Gastrocnemius medialis (tissue), 4 donors: ENCODE measurements around the gene NUB1. TPM values are rescaled to one million over a fixed set of nuclear protein-coding genes. Genes with fewer than 3 reads are reported as not detected.

Experiments
- ATAC-seq, 2 donors: fragments of 150-250 bp; one replicate each; pipeline ENCODE4 v1.9.1; 2016
- DNase-seq, 2 donors: peaks; one replicate each; pipeline ENCODE4 v3.0.0-alpha.2; 2019
- H3K27ac ChIP-seq, 4 donors: fragments of 200-600 bp; sonication (generic); 1 replicate in 1 of 4; 2 replicates in 3 of 4; pipeline ENCODE4 v1.5.1; 2016 to 2018; ENCODE audit warnings: mild to moderate bottlenecking in 2 of 4, moderate library complexity in 1 of 4
- H3K27me3 ChIP-seq, 3 donors: fragments of 200-600 bp; sonication (generic) in 2 of 3; 1 replicate in 1 of 3; 2 replicates in 2 of 3; pipeline versions ENCODE4 v1.5.1 to v1.6.0; 2016 to 2019; ENCODE audit warnings: mild to moderate bottlenecking in 1 of 3, moderate library complexity in 1 of 3
- H3K36me3 ChIP-seq, 2 donors: fragments of 200-600 bp; sonication (generic) in 1 of 2; one replicate each; pipeline ENCODE4 v1.5.1; 2017 to 2018
- H3K4me1 ChIP-seq, 2 donors: fragments of 200-600 bp; sonication (generic) in 1 of 2; one replicate each; pipeline ENCODE4 v1.5.1; 2016 to 2017; ENCODE audit warnings: mild to moderate bottlenecking in 2 of 2
- H3K4me3 ChIP-seq, 4 donors: fragments of 200-600 bp; sonication (generic) in 3 of 4; 1 replicate in 1 of 4; 2 replicates in 3 of 4; pipeline ENCODE4 v1.5.1; 2016 to 2019; ENCODE audit warnings: mild to moderate bottlenecking in 2 of 4
- H3K9me3 ChIP-seq, 3 donors: fragments of 200-600 bp; sonication (generic) in 2 of 3; 1 replicate in 1 of 3; 2 replicates in 2 of 3; pipeline ENCODE4 v1.5.1; 2016 to 2019
- POLR2A ChIP-seq, 2 donors: fragments of 450-650 bp; IDR thresholded peaks; one replicate each; pipeline ENCODE4 v1.6.1; 2017; ENCODE audit warnings: antibody characterized with exemption in 2 of 2, mild to moderate bottlenecking in 2 of 2, moderate library complexity in 2 of 2
- in situ Hi-C, 4 donors: fragments of 200-750 bp; cut with MboI; loops; one replicate each; pipeline versions ENCODE4 v1.15.0 to v1.8.0; 2017; ENCODE audit warnings: low sequenced_read_pairs in 4 of 4
- intact Hi-C: fragments of 100-400 bp; cut with DNase I; formaldehyde crosslinking; loops from one replicate; pipeline ENCODE4 v1.15.1; 2023; ENCODE audit warnings: low total_unique reads
- total RNA-seq, 4 donors: library from RNA; depleted of rRNA; stranded (reverse); fragments of >200 nt; gene quantifications; one replicate each; pipeline versions ENCODE4 v1.1.0 to v1.2.3, GENCODE V29; 2016
- TF ChIP-seq, protein P1 (sequence below), 5 experiments: fragments of 450-650 bp in 3 of 5; fragments of 200-600 bp in 2 of 5; sonication (generic) in 2 of 5; IDR thresholded peaks in 4 of 5; conservative IDR thresholded peaks in 1 of 5; 1 replicate in 4 of 5; 2 replicates in 1 of 5; pipeline ENCODE4 v1.5.1; 2016 to 2019; ENCODE audit warnings: antibody characterized with exemption in 5 of 5, mild to moderate bottlenecking in 3 of 5, moderate library complexity in 3 of 5

NUB1 gene
- total RNA-seq, 4 donors from 2014 or later, result 45.3 to 59.0 (median 49.7) TPM

DNA sequence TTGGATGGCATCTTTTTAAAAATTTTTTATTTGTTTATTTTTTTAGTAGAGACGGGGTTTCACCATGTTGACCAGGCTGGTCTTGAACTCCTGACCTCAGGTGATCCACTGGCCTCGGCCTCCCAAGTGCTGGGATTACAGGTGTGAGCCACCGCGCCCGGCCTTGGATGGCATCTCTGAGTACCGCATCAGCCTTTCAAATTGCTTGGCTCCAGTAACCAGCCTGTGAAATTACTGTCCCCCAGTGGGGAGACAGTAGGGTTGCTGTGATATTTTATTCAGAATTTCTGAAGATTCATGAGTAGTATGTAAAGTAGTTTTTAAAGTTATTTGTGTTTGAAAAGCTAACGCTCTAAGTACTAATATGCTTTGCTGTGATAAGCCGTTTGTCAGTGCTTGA, 1.2 kb downstream of the NUB1 start:
- ATAC-seq (no peak), DNase-seq (no peak)
- H3K27me3 ChIP-seq, result no peaks in the 10 kb centered on the region
- H3K27ac ChIP-seq, result peak overlapping the region in 2 of 4 donors; percentile 89 to 90
- H3K4me3 ChIP-seq, result peak overlapping the region; percentile 72 to 77 (median 74)
- in situ Hi-C loops (no loop called here), intact Hi-C loops (loop anchor here (5.0 kb wide), 3 partner anchors 91 to 179 kb away; partner anchors contain the start of gene ABCF2)
- TF ChIP-seq POLR2A (IDR thresholded peaks at IDR 0.05), result no peak
- no peaks in the 10 kb centered on the region for H3K9me3 ChIP-seq
- H3K36me3 ChIP-seq, result peaks cover 0 to 27% of the 10 kb centered on the region in 2 donors
- peaks cover 12 to 20% of the 10 kb centered on the region in 2 donors for H3K4me1 ChIP-seq

DNA sequence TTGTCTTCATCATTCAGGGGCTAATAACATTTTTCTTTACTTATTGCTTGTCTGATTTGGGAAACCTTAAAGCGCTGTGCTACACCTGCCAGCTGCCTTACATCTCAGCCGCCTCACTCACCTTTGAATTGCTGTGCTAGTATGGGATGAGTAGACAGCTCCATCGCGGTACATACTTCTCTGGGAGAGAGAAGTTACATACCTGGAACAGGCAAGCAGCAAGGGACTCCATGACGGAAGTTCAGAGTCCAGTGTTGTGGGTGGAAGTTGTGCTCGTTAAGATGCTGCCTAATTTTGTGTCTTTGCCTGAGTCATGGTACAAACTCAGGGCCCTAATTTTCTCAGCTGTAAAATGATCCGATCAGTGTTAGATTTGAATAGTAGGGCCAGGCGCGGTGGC, 1.9 kb downstream of the NUB1 start:
- Histone ChIP-seq H3K9me3 (no peaks in the 10 kb centered on the region), H3K27me3 (no peaks in the 10 kb centered on the region), H3K4me3 (no peak overlapping the region), H3K27ac (no peak overlapping the region), H3K4me1 (peaks cover 12 to 20% of the 10 kb centered on the region in 2 donors), H3K36me3 (peaks cover 0 to 27% of the 10 kb centered on the region in 2 donors)
- in situ Hi-C loops, result no loop called here
- intact Hi-C loops, result loop anchor here (5.0 kb wide), 3 partner anchors 91 to 179 kb away; partner anchors contain the start of gene ABCF2
- TF ChIP-seq POLR2A (IDR thresholded peaks at IDR 0.05), result no peak
- TF ChIP-seq, protein P1, sequence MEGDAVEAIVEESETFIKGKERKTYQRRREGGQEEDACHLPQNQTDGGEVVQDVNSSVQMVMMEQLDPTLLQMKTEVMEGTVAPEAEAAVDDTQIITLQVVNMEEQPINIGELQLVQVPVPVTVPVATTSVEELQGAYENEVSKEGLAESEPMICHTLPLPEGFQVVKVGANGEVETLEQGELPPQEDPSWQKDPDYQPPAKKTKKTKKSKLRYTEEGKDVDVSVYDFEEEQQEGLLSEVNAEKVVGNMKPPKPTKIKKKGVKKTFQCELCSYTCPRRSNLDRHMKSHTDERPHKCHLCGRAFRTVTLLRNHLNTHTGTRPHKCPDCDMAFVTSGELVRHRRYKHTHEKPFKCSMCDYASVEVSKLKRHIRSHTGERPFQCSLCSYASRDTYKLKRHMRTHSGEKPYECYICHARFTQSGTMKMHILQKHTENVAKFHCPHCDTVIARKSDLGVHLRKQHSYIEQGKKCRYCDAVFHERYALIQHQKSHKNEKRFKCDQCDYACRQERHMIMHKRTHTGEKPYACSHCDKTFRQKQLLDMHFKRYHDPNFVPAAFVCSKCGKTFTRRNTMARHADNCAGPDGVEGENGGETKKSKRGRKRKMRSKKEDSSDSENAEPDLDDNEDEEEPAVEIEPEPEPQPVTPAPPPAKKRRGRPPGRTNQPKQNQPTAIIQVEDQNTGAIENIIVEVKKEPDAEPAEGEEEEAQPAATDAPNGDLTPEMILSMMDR (IDR thresholded peaks at IDR 0.05 in 4 of 5, conservative IDR thresholded peaks at IDR 0.05 in 1 of 5), result no peak
- no peak for DNase-seq
- ATAC-seq, result no peak

DNA sequence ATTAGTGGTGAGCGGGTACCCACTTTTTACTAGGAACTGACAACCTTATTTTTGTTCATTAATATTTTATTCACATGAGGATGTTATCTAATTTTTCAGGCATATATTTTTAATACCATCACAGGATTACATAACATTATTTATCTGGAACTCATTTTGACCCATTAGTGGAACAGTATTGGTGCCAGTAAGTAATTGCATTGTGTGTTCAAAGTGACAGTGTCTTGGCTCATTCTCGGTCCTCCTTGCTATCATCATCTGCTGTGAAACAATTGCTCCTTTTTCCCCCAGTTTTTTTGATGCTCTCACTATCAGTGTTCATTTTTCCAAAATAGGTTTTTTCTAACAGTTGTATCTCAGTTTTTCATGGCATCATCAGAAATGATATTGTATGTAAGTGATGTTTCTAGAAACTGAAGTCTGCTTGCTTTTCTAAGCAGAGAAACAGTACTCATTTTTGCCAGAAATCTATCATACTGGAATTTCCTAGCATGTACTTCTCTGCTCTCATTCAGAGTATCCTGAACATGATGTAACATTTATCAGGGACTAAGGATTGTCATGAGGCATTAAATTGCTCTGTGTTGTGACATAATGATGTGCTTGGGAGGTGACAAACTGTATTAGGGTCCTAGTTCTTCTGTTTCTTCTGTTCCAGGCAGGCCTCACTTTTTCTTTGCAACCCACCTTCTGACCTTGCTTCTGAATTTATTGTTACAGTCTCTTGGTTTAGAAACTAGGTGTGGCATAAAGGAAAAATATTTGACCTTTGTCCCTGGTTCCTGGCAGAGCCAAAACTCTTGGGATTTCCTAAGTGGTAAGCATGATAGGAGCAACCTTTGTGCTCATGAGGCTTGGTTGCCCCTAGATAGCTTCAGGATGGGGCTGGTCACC, 4.2 kb downstream of the NUB1 start:
- DNase-seq (no peak), ATAC-seq (no peak)
- in situ Hi-C loops, result no loop called here
- TF ChIP-seq POLR2A (IDR thresholded peaks at IDR 0.05), result no peak
- TF ChIP-seq, protein P1 (IDR thresholded peaks at IDR 0.05 in 4 of 5, conservative IDR thresholded peaks at IDR 0.05 in 1 of 5), result no peak
- intact Hi-C loops, result no loop called here
- peaks cover 21 to 23% of the 10 kb centered on the region in 2 donors for H3K4me1 ChIP-seq
- no peaks in the 10 kb centered on the region for H3K9me3 ChIP-seq
- no peaks in the 10 kb centered on the region for H3K27me3 ChIP-seq
- H3K27ac ChIP-seq, result peak overlapping the region in 1 of 4 donors; percentile 19
- H3K4me3 ChIP-seq, result no peak overlapping the region
- peaks cover 0 to 37% of the 10 kb centered on the region in 2 donors for H3K36me3 ChIP-seq

DNA sequence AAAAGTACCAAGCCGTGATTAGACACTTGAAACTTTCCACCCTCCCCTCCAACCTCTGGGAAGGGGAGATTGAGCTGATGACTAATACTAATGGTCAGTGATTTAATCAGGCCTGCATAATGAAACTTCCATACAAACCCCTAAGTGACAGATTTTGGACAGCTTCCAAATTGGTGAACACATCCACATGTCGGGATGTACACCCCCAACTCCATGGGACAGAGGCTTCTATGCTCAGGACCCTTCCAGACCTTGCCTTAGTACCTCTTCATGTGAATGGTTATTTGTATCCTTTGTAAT, 4.8 kb downstream of the NUB1 start:
- intact Hi-C loops, result no loop called here
- Histone ChIP-seq H3K4me1 (peaks cover 19 to 21% of the 10 kb centered on the region in 2 donors), H3K4me3 (no peak overlapping the region), H3K9me3 (no peaks in the 10 kb centered on the region), H3K27me3 (no peaks in the 10 kb centered on the region), H3K36me3 (peaks cover 0 to 43% of the 10 kb centered on the region in 2 donors), H3K27ac (peak overlapping the region in 1 of 4 donors; percentile 19)
- in situ Hi-C loops, result no loop called here
- ATAC-seq (no peak), DNase-seq (no peak)
- TF ChIP-seq, protein P1 (IDR thresholded peaks at IDR 0.05 in 4 of 5, conservative IDR thresholded peaks at IDR 0.05 in 1 of 5), result no peak
- no peak for TF ChIP-seq POLR2A (IDR thresholded peaks at IDR 0.05)

DNA sequence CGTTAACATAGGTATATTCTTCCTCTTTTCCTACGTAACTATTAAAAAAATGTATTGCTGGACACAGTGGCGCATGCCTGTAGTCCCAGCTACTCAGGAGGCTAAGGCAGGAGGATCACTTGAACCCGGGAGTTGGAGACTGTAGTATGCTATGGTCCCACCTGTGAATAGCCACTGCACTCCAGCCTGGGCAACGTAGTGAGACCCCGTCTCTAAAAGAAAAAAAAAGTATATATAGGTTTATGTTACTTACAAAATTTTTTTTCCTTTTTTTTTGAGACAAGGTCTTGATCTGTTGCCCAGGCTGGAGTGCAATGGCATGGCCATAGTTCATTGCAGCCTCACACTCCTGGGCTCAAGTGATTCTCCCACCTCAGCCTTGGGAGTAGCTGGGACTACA, 5.6 kb downstream of the NUB1 start:
- Histone ChIP-seq H3K27ac (no peak overlapping the region), H3K4me3 (no peak overlapping the region), H3K9me3 (no peaks in the 10 kb centered on the region), H3K27me3 (no peaks in the 10 kb centered on the region), H3K36me3 (peaks cover 0 to 51% of the 10 kb centered on the region in 2 donors), H3K4me1 (peaks cover 17 to 21% of the 10 kb centered on the region in 2 donors)
- intact Hi-C loops (no loop called here), in situ Hi-C loops (no loop called here)
- TF ChIP-seq, protein P1 (IDR thresholded peaks at IDR 0.05 in 4 of 5, conservative IDR thresholded peaks at IDR 0.05 in 1 of 5), result no peak
- no peak for TF ChIP-seq POLR2A (IDR thresholded peaks at IDR 0.05)
- ATAC-seq (no peak), DNase-seq (no peak)
